Keratinocyte (primary cell): ENCODE results near the gene ELOVL5. TPM values are rescaled to one million over a fixed set of nuclear protein-coding genes. Genes with fewer than 3 reads are reported as not detected.

Experiments
- DNase-seq: peaks from one replicate; pipeline ENCODE4 v3.0.0-alpha.2; 2011; ENCODE audit warnings: low read depth, missing footprints, low spot score
- FAIRE-seq: peaks from 2 replicates; lab custom pipeline; 2011; peaks lifted over from hg19 to GRCh38; lab: Jason Lieb, UNC
- H2AFZ ChIP-seq: 2 replicates; pipeline ENCODE4 v1.6.0; 2012; ENCODE audit warnings: low read length, control low read depth, inconsistent platforms; ENCODE audit not compliant: control insufficient read depth
- H3K27ac ChIP-seq: 2 replicates; pipeline ENCODE4 v1.5.1; 2011; ENCODE audit warnings: low read length; ENCODE audit not compliant: control insufficient read depth, insufficient read depth
- H3K27me3 ChIP-seq: 3 replicates; pipeline ENCODE4 v1.6.0; 2011; ENCODE audit warnings: low read length; ENCODE audit not compliant: control insufficient read depth, insufficient read depth; ENCODE audit errors: extremely low read depth
- H3K36me3 ChIP-seq, 2 experiments: 2 replicates in 1 of 2; 3 replicates in 1 of 2; pipeline ENCODE4 v1.5.1; 2011; ENCODE audit warnings: low read length in 2 of 2, mild to moderate bottlenecking in 1 of 2; ENCODE audit not compliant: control insufficient read depth in 2 of 2, insufficient read depth in 2 of 2; ENCODE audit errors: extremely low read depth in 1 of 2
- H3K4me1 ChIP-seq: 3 replicates; pipeline ENCODE4 v1.5.1; 2011; ENCODE audit warnings: low read length; ENCODE audit not compliant: control insufficient read depth, insufficient read depth; ENCODE audit errors: extremely low read depth
- H3K4me2 ChIP-seq: 3 replicates; pipeline ENCODE4 v1.6.0; 2011; ENCODE audit warnings: low read depth, low read length; ENCODE audit not compliant: control insufficient read depth, insufficient read depth; ENCODE audit errors: extremely low read depth
- H3K4me3 ChIP-seq, 3 experiments: fragments of 200-600 bp in 1 of 3; sonication (generic) in 1 of 3; 2 replicates in 2 of 3; 3 replicates in 1 of 3; pipeline ENCODE4 v1.5.1; 2011 to 2016; ENCODE audit warnings: low read length in 3 of 3, mild to moderate bottlenecking in 3 of 3, control low read depth in 2 of 3, inconsistent platforms in 1 of 3, low read depth in 1 of 3, mixed read lengths in 1 of 3, mixed run types in 1 of 3, moderate library complexity in 1 of 3; ENCODE audit not compliant: control insufficient read depth in 2 of 3, insufficient read depth in 2 of 3; ENCODE audit errors: extremely low read depth in 1 of 3
- H3K79me2 ChIP-seq: 2 replicates; pipeline ENCODE4 v1.6.0; 2012; ENCODE audit warnings: low read length; ENCODE audit not compliant: control insufficient read depth, insufficient read depth
- H3K9ac ChIP-seq: 3 replicates; pipeline ENCODE4 v1.6.0; 2011; ENCODE audit warnings: low read length; ENCODE audit not compliant: control insufficient read depth, insufficient read depth; ENCODE audit errors: extremely low read depth
- H3K9me1 ChIP-seq: 3 replicates; pipeline ENCODE4 v1.6.0; 2011; ENCODE audit warnings: low read length; ENCODE audit not compliant: control insufficient read depth, insufficient read depth; ENCODE audit errors: extremely low read depth
- H3K9me3 ChIP-seq: 2 replicates; pipeline ENCODE4 v1.5.1; 2012; ENCODE audit warnings: low read depth, low read length; ENCODE audit not compliant: control insufficient read depth
- H4K20me1 ChIP-seq: 3 replicates; pipeline ENCODE4 v1.6.0; 2011; ENCODE audit warnings: low read length; ENCODE audit not compliant: control insufficient read depth, insufficient read depth; ENCODE audit errors: extremely low read depth
- CTCF ChIP-seq, 3 experiments: IDR thresholded peaks in 1 of 3; conservative IDR thresholded peaks in 1 of 3; optimal IDR thresholded peaks in 1 of 3; 2 replicates in 2 of 3; 3 replicates in 1 of 3; pipeline versions ENCODE3 to v1.5.1; 2011; ENCODE audit warnings: low read length in 3 of 3, mild to moderate bottlenecking in 3 of 3, moderate library complexity in 2 of 3, control low read depth in 1 of 3, inconsistent platforms in 1 of 3; ENCODE audit not compliant: insufficient read depth in 2 of 3; ENCODE audit errors: extremely low read depth in 1 of 3
- EZH2 ChIP-seq: IDR thresholded peaks from one replicate; pipeline ENCODE4 v1.6.1; 2012; ENCODE audit warnings: inconsistent platforms, mild to moderate bottlenecking, low read length, moderate library complexity
- dilution Hi-C: fragments of 300-500 bp; cut with MboI; formaldehyde crosslinking; loops from one replicate; pipeline ENCODE4 v1.7.0; 2020; ENCODE audit warnings: low sequenced_read_pairs; ENCODE audit not compliant: extremely low pct_ligation_motif_present
- polyA plus RNA-seq, 5 experiments: library from polyadenylated mRNA; depleted of rRNA in 3 of 5; stranded (reverse) in 3 of 5; stranded (forward) in 1 of 5; unstranded in 1 of 5; fragments of >200 nt; gene quantifications; 1 replicate in 1 of 5; 2 replicates in 3 of 5; 3 replicates in 1 of 5; pipeline versions ENCODE4 v1.2.1 to v1.2.3, GENCODE V29; 2011 to 2012; ENCODE audit warnings: missing spikeins in 2 of 5, low read depth in 1 of 5, low replicate concordance in 1 of 5

Gene ELOVL5
- polyA plus RNA-seq, 1 donor (not counting 4 experiments of a cell fraction or from before 2014, with no cell fraction given), result 66.7 TPM

- Histone ChIP-seq H3K79me2 (peaks cover 97% of the 10 kb centered on the region), H3K36me3 (no peaks in the 10 kb centered on the region), H2AFZ (no peak overlapping the region), H3K9me1 (no peaks in the 10 kb centered on the region), H4K20me1 (peaks cover 8% of the 10 kb centered on the region), H3K4me2 (no peak overlapping the region), H3K4me1 (peaks cover 7% of the 10 kb centered on the region), H3K27me3 (no peaks in the 10 kb centered on the region), H3K9ac (no peak overlapping the region), H3K4me3 (no peak overlapping the region), H3K27ac (no peak overlapping the region), H3K9me3 (no peaks in the 10 kb centered on the region)
- dilution Hi-C loops, result no loop called here
- FAIRE-seq, result no peak
- TF ChIP-seq EZH2, result no peak
- TF ChIP-seq CTCF (optimal IDR thresholded peaks at IDR 0.05 in 1 of 3, IDR thresholded peaks at IDR 0.05 in 1 of 3, conservative IDR thresholded peaks at IDR 0.05 in 1 of 3; ENCODE audit: extremely low read depth in 1 of 3, insufficient read depth in 2 of 3, low read length in 3 of 3), result no peak
- DNase-seq, result no peak
Observed at GRCh38 chr6:53343092-53343491, 5.7 kb downstream of the ELOVL5 start.

GRCh38 chr6:53342217-53342616, 6.5 kb downstream of the ELOVL5 start:
- TF ChIP-seq EZH2, result no peak
- Histone ChIP-seq H2AFZ (no peak overlapping the region), H3K9me3 (no peaks in the 10 kb centered on the region), H3K4me2 (no peak overlapping the region), H3K27ac (no peak overlapping the region), H3K27me3 (no peaks in the 10 kb centered on the region), H3K9me1 (no peaks in the 10 kb centered on the region), H3K9ac (no peak overlapping the region), H3K36me3 (no peaks in the 10 kb centered on the region), H3K4me1 (peaks cover 5% of the 10 kb centered on the region), H3K79me2 (peaks cover 97% of the 10 kb centered on the region), H4K20me1 (peaks cover 10% of the 10 kb centered on the region), H3K4me3 (no peak overlapping the region)
- FAIRE-seq (no peak), DNase-seq (no peak)
- dilution Hi-C loops, result no loop called here

- H3K4me1 ChIP-seq, result no peaks in the 10 kb centered on the region
- no peaks in the 10 kb centered on the region for H3K27me3 ChIP-seq
- no peaks in the 10 kb centered on the region for H3K9me3 ChIP-seq
- no peak overlapping the region for H3K4me2 ChIP-seq
- no peak overlapping the region for H3K27ac ChIP-seq
- no peak for DNase-seq
- dilution Hi-C loops, result no loop called here
- FAIRE-seq, result no peak
- no peaks in the 10 kb centered on the region for H3K9me1 ChIP-seq
- H3K36me3 ChIP-seq, result no peaks in the 10 kb centered on the region
- no peak overlapping the region for H3K9ac ChIP-seq
- TF ChIP-seq EZH2, result no peak
- no peak for TF ChIP-seq CTCF (optimal IDR thresholded peaks at IDR 0.05 in 1 of 3, IDR thresholded peaks at IDR 0.05 in 1 of 3, conservative IDR thresholded peaks at IDR 0.05 in 1 of 3; ENCODE audit: extremely low read depth in 1 of 3, insufficient read depth in 2 of 3, low read length in 3 of 3)
- no peak overlapping the region for H3K4me3 ChIP-seq
- H3K79me2 ChIP-seq, result peaks cover 98% of the 10 kb centered on the region
- H4K20me1 ChIP-seq, result peaks cover 5% of the 10 kb centered on the region
- no peak overlapping the region for H2AFZ ChIP-seq
Observed at GRCh38 chr6:53340536-53340935, 8.2 kb downstream of the ELOVL5 start.
